DMS 273 treated with DMSO at 0.1 percent for 48 hours (cell line): ENCODE results near the gene EEF1A1.
"Not testable (repeated sequence)": the region's sequence is repeated elsewhere in the genome, so short reads cannot be mapped to it uniquely, and the experiment has no call there.

Experiments
- DNase-seq: peaks from one replicate; lab custom pipeline; 2025; lab: John Stamatoyannopoulos, UW

Gene EEF1A1

GRCh38 chr6:73537677-73538076 lies 16.8 kb upstream of the EEF1A1 start:
- DNase-seq: no peak

- no peak for DNase-seq
Observed at GRCh38 chr6:73534628-73535027, 13.8 kb upstream of the EEF1A1 start.

- no peak for DNase-seq
Observed at GRCh38 chr6:73532293-73532692, 11.5 kb upstream of the EEF1A1 start.

GRCh38 chr6:73528897-73529296 lies 8.1 kb upstream of the EEF1A1 start:
- DNase-seq: no peak

GRCh38 chr6:73525546-73526330 lies 4.9 kb upstream of the EEF1A1 start:
- DNase-seq: no peak

- DNase-seq: peak; percentile 60
Observed at GRCh38 chr6:73523434-73524123, 2.7 kb upstream of the EEF1A1 start.

GRCh38 chr6:73521351-73521985 lies 636 bp upstream of the EEF1A1 start:
- peak; percentile 79 for DNase-seq

- no peak for DNase-seq
Observed at GRCh38 chr6:73519926-73520687, 725 bp downstream of the EEF1A1 start.

GRCh38 chr6:73518982-73519881 lies 1.6 kb downstream of the EEF1A1 start:
- not testable (repeated sequence) for DNase-seq

- not testable (repeated sequence) for DNase-seq
Observed at GRCh38 chr6:73518100-73518981, 2.5 kb downstream of the EEF1A1 start.

GRCh38 chr6:73516514-73517489 lies 4.0 kb downstream of the EEF1A1 start:
- peak; percentile 66 for DNase-seq

- peak; percentile 78 for DNase-seq
Observed at GRCh38 chr6:73515204-73515655, 5.6 kb downstream of the EEF1A1 start.

- peak; percentile 62 for DNase-seq
Observed at GRCh38 chr6:73514746-73515110, 6.1 kb downstream of the EEF1A1 start.

- peak; percentile 52 for DNase-seq
Observed at GRCh38 chr6:73513496-73513854, 7.4 kb downstream of the EEF1A1 start.

- DNase-seq: no peak
Observed at GRCh38 chr6:73511796-73512195, 9.0 kb downstream of the EEF1A1 start.

- DNase-seq: no peak
Observed at GRCh38 chr6:73509851-73510250, 11.0 kb downstream of the EEF1A1 start.

- DNase-seq: no peak
Observed at GRCh38 chr6:73508776-73509175, 12.1 kb downstream of the EEF1A1 start.

GRCh38 chr6:73506246-73506645 lies 14.6 kb downstream of the EEF1A1 start:
- no peak for DNase-seq

- DNase-seq: not testable (repeated sequence)
Observed at GRCh38 chr6:73505705-73506104, 15.1 kb downstream of the EEF1A1 start.
